LNCAP (cell line): ENCODE data around the gene CMTM6.

ENCODE experiments used
- TF ChIP-seq, protein P1 (sequence below): fragments of 450-650 bp; IDR thresholded peaks from 2 replicates; pipeline ENCODE4 v1.5.1; 2017; ENCODE audit warnings: mild to moderate bottlenecking

CMTM6 gene

DNA sequence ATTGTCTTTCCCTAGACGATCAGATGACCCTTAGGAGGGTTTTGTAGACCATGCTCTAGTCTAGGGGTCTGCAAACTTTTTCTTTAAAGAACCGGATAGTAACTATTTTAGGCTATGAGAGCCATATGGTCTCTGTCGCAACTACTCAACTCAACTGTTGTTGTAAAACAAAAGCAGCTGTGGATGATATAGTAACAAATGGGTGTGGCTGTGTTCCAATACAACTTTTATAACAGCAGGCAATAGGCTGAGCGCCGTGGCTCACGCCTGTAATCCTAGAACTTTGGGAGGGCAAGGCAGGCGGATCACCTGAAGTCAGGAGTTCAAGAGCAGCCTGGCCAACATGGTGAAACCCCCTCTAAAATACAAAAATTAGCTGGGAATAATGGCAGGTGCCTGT is 6.1 kb upstream of the CMTM6 start:
- TF ChIP-seq, protein P1, sequence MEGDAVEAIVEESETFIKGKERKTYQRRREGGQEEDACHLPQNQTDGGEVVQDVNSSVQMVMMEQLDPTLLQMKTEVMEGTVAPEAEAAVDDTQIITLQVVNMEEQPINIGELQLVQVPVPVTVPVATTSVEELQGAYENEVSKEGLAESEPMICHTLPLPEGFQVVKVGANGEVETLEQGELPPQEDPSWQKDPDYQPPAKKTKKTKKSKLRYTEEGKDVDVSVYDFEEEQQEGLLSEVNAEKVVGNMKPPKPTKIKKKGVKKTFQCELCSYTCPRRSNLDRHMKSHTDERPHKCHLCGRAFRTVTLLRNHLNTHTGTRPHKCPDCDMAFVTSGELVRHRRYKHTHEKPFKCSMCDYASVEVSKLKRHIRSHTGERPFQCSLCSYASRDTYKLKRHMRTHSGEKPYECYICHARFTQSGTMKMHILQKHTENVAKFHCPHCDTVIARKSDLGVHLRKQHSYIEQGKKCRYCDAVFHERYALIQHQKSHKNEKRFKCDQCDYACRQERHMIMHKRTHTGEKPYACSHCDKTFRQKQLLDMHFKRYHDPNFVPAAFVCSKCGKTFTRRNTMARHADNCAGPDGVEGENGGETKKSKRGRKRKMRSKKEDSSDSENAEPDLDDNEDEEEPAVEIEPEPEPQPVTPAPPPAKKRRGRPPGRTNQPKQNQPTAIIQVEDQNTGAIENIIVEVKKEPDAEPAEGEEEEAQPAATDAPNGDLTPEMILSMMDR, result no peak

DNA sequence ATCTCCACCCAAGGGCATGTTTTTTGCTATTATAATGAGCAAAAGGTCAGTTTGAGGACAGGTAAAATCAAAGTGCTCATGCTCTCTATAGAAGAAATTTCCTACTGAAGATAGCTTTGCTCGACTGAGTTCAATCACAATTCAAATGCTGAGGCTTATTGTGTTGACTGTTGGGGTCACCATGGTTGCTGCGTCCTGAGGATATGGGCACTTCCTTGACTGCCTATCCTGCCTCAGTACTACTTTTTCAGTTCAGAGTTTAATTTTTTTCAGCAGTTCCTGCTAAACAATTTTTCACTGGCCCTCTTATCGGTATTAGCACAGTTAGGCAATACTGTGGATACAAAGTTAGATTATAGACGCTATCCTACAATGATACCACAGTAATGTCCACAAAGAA is 3.8 kb upstream of the CMTM6 start:
- TF ChIP-seq, protein P1, result no peak

DNA sequence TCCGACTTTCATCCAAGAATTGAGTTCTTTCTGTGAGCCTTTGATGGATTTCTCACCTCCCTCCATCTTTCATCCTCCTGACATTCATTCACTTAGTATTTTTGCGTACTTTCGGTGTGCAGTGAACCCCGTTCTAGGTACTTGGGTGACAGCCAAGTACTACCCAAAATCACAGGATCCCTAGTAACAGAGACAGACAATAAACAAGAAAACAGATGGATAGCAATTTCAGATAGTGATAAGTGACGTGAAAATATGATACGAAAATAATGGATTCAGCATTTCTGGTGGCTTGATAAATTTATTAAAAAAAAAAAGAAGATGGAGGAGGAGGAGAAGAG is 264 bp upstream of the CMTM6 start:
- TF ChIP-seq, protein P1, result no peak

DNA sequence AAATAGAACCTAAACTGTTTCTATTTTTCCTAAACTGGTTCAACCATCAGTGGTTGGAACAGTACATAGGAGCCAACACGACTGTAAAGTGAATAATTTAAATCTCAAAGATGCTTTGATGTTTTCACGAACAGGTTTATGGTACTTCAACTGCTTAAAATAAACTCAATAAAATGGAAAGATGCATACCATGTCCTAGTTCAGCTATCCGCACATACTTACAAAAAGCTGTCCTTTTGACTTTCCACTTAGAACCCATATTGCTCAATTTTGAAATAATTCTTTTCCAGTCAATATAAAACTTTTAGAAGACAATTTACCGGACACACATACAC is 902 bp downstream of the CMTM6 start:
- TF ChIP-seq, protein P1, result no peak

DNA sequence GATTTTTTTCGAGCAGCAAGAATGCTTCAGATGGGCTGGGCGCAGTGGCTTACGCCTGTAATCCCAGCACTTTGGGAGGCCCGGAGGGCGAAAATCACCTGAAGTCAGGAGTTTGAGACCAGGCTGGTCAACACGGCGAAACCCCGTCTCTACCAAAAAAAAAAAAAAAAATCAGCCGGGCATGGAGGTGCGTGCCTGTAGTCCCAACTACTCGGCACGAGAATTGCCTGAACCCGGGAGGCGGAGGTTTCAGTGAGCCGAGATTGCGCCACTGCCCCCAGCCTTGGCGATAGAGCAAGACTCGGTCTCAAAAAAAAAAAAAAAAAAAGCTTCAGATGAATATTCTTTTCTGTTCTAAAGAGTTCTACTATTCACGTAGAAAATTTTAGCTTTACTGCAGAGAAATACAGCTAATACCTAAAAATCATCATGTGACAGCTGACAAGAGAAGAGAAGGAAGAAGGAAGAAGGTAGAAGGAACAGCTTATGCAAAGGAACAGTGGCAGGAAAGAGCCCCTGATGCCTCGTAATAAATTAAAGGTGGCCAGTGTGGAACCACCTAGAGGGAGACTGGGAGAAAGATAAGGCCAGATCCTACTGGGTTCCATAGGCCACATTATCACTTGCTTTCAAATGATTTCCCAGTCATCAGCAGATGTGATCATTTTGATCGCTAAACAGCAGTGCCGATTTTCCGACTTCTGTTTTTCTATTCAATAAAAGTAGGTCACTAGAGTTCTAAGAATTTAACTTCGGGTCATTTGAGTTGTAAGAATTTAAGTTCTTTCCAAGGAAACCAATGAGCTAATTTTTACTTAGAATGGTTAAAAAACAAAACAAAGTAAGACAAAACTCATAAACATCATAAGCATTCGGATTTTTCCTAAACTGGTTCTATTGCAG is 1.5 kb downstream of the CMTM6 start:
- TF ChIP-seq, protein P1, result no peak

DNA sequence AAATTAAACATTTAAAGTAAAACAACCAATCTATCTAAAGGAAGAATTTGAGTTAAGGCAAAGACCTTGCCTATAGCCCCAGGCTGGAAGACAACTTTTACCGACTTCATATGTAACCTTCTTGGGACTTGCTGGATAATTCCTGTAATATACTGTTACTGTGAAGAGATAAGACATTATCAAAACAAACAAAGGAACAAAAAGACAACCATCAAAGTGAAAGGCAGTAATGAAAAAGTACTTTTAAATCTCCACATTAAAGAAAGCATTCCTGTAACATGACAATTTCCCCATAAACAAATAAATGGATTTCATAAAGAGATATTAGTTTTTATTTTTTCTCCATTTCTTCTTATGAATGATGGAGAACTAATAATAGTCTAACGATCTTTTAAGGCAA is 2.4 kb downstream of the CMTM6 start:
- TF ChIP-seq, protein P1, result no peak

DNA sequence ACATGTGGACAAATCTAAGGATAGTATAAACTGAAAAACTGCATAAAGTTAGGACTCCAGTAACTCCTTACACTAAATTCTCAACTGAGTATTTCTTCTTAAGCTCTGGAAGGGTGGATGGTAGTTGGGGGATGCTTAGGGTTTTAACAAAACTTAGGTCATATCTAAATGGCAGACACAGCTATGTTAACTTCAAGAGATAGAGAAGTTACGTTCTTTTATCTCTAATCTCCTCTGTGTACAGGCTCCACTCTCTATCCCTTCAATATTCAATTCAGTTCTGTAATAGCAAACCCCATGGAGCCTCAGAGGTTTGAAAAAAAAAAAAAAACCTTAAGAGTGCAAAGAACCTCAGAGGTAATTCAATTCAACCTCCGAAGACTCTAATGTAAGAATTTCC is 3.1 kb downstream of the CMTM6 start:
- TF ChIP-seq, protein P1, result no peak

DNA sequence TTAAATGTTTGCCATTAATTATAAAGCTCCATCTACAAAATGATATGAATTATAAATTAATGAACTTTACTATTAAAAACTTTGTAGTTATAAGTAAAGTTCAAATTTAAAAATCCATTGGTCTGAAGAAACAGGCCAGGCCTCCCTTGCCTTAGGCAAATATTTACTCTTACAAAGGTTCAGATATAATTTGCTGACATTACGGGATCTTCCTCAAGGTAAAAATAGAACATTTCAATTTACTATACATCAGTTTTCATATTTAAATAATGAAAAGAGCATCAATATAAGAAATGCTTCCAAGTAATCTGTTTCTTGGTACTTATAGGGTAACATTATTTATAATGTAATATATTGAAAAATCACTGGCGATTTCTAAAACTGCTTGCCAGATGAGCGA is 3.7 kb downstream of the CMTM6 start:
- TF ChIP-seq, protein P1, result no peak
